GM23248 (cell line): ENCODE results near the gene OR6B3. TPM values are rescaled to one million over a fixed set of nuclear protein-coding genes. Genes with fewer than 3 reads are reported as not detected.

Experiments
- DNase-seq: peaks from one replicate; pipeline ENCODE4 v3.0.0-alpha.2; 2015
- H2AFZ ChIP-seq: fragments of 200-600 bp; sonication (generic); 2 replicates; pipeline ENCODE4 v1.6.1; 2016; ENCODE audit warnings: antibody characterized with exemption
- H3F3A ChIP-seq: fragments of 200-600 bp; sonication (generic); 2 replicates; pipeline ENCODE4 v1.6.1; 2016; ENCODE audit warnings: mild to moderate bottlenecking, antibody characterized with exemption, mixed run types; ENCODE audit not compliant: insufficient read depth
- H3K27ac ChIP-seq: fragments of 200-600 bp; sonication (generic); 2 replicates; pipeline ENCODE4 v1.5.1; 2016; ENCODE audit warnings: mild to moderate bottlenecking
- H3K27me3 ChIP-seq: fragments of 200-600 bp; sonication (generic); replicated peaks from 2 replicates; pipeline ENCODE4 v1.6.1; 2016; ENCODE audit warnings: mild to moderate bottlenecking; ENCODE audit not compliant: insufficient read depth
- H3K36me3 ChIP-seq: fragments of 200-600 bp; sonication (generic); 2 replicates; pipeline ENCODE4 v1.6.1; 2016; ENCODE audit warnings: low read depth, mild to moderate bottlenecking
- H3K4me1 ChIP-seq: fragments of 200-600 bp; sonication (generic); 2 replicates; pipeline ENCODE4 v1.6.1; 2016; ENCODE audit warnings: mild to moderate bottlenecking; ENCODE audit not compliant: insufficient read depth
- H3K4me2 ChIP-seq: fragments of 200-600 bp; sonication (generic); one replicate; pipeline ENCODE4 v1.6.1; 2016; ENCODE audit warnings: mild to moderate bottlenecking; ENCODE audit not compliant: unreplicated experiment
- H3K4me3 ChIP-seq: fragments of 200-600 bp; sonication (generic); 2 replicates; pipeline ENCODE4 v1.5.1; 2016; ENCODE audit warnings: mild to moderate bottlenecking
- H3K79me2 ChIP-seq: fragments of 200-600 bp; sonication (generic); 2 replicates; pipeline ENCODE4 v1.6.1; 2016; ENCODE audit warnings: mild to moderate bottlenecking; ENCODE audit not compliant: insufficient read depth
- H3K9ac ChIP-seq: fragments of 200-600 bp; sonication (generic); 2 replicates; pipeline ENCODE4 v1.6.1; 2016; ENCODE audit warnings: mild to moderate bottlenecking
- H3K9me2 ChIP-seq: fragments of 200-600 bp; sonication (generic); 2 replicates; pipeline ENCODE4 v1.6.1; 2016; ENCODE audit warnings: mixed run types, mild to moderate bottlenecking, moderate library complexity; ENCODE audit not compliant: insufficient read depth
- H3K9me3 ChIP-seq: fragments of 200-600 bp; sonication (generic); one replicate; pipeline ENCODE4 v1.6.1; 2017; ENCODE audit warnings: low read depth
- H4K20me1 ChIP-seq: fragments of 200-600 bp; sonication (generic); 2 replicates; pipeline ENCODE4 v1.6.0; 2016; ENCODE audit not compliant: insufficient read depth
- EZH2 ChIP-seq: fragments of 200-600 bp; sonication (generic); IDR thresholded peaks from 2 replicates; pipeline ENCODE4 v1.6.1; 2018; ENCODE audit warnings: antibody characterized with exemption, mild to moderate bottlenecking; ENCODE audit not compliant: insufficient read depth, poor library complexity, severe bottlenecking
- EZH2phosphoT487 ChIP-seq: fragments of 200-600 bp; sonication (generic); IDR thresholded peaks from 2 replicates; pipeline ENCODE4 v1.6.1; 2018; ENCODE audit warnings: antibody characterized with exemption, moderate library complexity, mild to moderate bottlenecking, low read depth; ENCODE audit not compliant: insufficient read depth
- WGBS, 2 experiments: methylation state at CpG; one replicate each; pipeline ENCODE4 v1.1.6; 2015 to 2017; ENCODE audit warnings: low lambda C conversion rate in 2 of 2, low coverage in 1 of 2; ENCODE audit errors: missing lambda C conversion rate in 2 of 2; 5-methylcytosine and 5-hydroxymethylcytosine counted together
- in situ Hi-C: fragments of 300-500 bp; cut with MboI; formaldehyde crosslinking; loops from 2 replicates; pipeline ENCODE4 v1.15.0; 2020
- polyA plus RNA-seq: library from polyadenylated mRNA; unstranded; fragments of >200 nt; fragmentation: Nextera tagmentation; extraction: Ambion mirVana; gene quantifications from 2 replicates; pipeline ENCODE4 v1.2.1, GENCODE V29; 2016
- total RNA-seq: library from RNA; depleted of rRNA; stranded (reverse); fragments of >200 nt; shearing (Covaris generic); gene quantifications from 2 replicates; pipeline ENCODE4 v1.2.3, GENCODE V29; 2014

The OR6B3 gene
- total and polyA plus RNA-seq, 2 experiments from 2014 or later, result not detected

- no peaks in the 10 kb centered on the region; the same call in 1 of the 2 replicates for H3K27me3 ChIP-seq
- H3F3A ChIP-seq, result no peaks in the 10 kb centered on the region
- no peak overlapping the region for H3K4me2 ChIP-seq
- DNase-seq, result no peak
- no peaks in the 10 kb centered on the region for H3K4me1 ChIP-seq
- no peak overlapping the region for H3K27ac ChIP-seq
- no peak for TF ChIP-seq EZH2
- no peak for TF ChIP-seq EZH2phosphoT487
- no peak overlapping the region for H3K9ac ChIP-seq
- no peaks in the 10 kb centered on the region for H3K9me2 ChIP-seq
- in situ Hi-C loops, result no loop called here
- H3K9me3 ChIP-seq, result peaks cover 6% of the 10 kb centered on the region
- no peaks in the 10 kb centered on the region for H3K79me2 ChIP-seq
- no peak overlapping the region for H2AFZ ChIP-seq
- no peaks in the 10 kb centered on the region for H4K20me1 ChIP-seq
- no peaks in the 10 kb centered on the region for H3K36me3 ChIP-seq
- no peak overlapping the region for H3K4me3 ChIP-seq
These were observed 33.2 kb upstream of the OR6B3 start for GRCh38 chr2:240086563-240086962.

GRCh38 chr2:240078631-240079030 lies 25.3 kb upstream of the OR6B3 start:
- no peaks in the 10 kb centered on the region for H3K36me3 ChIP-seq
- TF ChIP-seq EZH2phosphoT487 (no peak), EZH2 (no peak)
- H4K20me1 ChIP-seq, result no peaks in the 10 kb centered on the region
- no peaks in the 10 kb centered on the region for H3K79me2 ChIP-seq
- no peak overlapping the region for H2AFZ ChIP-seq
- H3K27ac ChIP-seq, result no peak overlapping the region
- H3K9ac ChIP-seq, result no peak overlapping the region
- no peak overlapping the region for H3K4me3 ChIP-seq
- no peaks in the 10 kb centered on the region for H3F3A ChIP-seq
- in situ Hi-C loops, result no loop called here
- no peaks in the 10 kb centered on the region for H3K4me1 ChIP-seq
- H3K9me2 ChIP-seq, result no peaks in the 10 kb centered on the region
- WGBS, 2 experiments, result 4 to 7% methylated on average over 2 of the region's 2 CpGs
- no peak for DNase-seq
- H3K27me3 ChIP-seq, result no peaks in the 10 kb centered on the region; the same call in 1 of the 2 replicates
- H3K9me3 ChIP-seq, result peaks cover 5% of the 10 kb centered on the region
- no peak overlapping the region for H3K4me2 ChIP-seq

GRCh38 chr2:240077442-240077841 lies 24.1 kb upstream of the OR6B3 start:
- no peak for DNase-seq
- Histone ChIP-seq H4K20me1 (no peaks in the 10 kb centered on the region), H3K9me3 (peaks cover 5% of the 10 kb centered on the region), H3K4me3 (no peak overlapping the region), H2AFZ (no peak overlapping the region), H3K36me3 (no peaks in the 10 kb centered on the region), H3K9me2 (no peaks in the 10 kb centered on the region), H3K79me2 (no peaks in the 10 kb centered on the region), H3K4me1 (no peaks in the 10 kb centered on the region), H3K4me2 (no peak overlapping the region), H3K27ac (no peak overlapping the region), H3F3A (no peaks in the 10 kb centered on the region), H3K9ac (no peak overlapping the region), H3K27me3 (peaks cover 9% of the 10 kb centered on the region)
- in situ Hi-C loops, result no loop called here
- TF ChIP-seq EZH2, result no peak
- TF ChIP-seq EZH2phosphoT487, result no peak

GRCh38 chr2:240074545-240074944 lies 21.2 kb upstream of the OR6B3 start:
- H3K9me2 ChIP-seq, result no peaks in the 10 kb centered on the region
- H2AFZ ChIP-seq, result no peak overlapping the region
- no peaks in the 10 kb centered on the region for H3K36me3 ChIP-seq
- H3K27ac ChIP-seq, result no peak overlapping the region
- no peak for TF ChIP-seq EZH2
- TF ChIP-seq EZH2phosphoT487, result no peak
- H3F3A ChIP-seq, result no peaks in the 10 kb centered on the region
- no peak overlapping the region for H3K9ac ChIP-seq
- in situ Hi-C loops, result no loop called here
- H3K4me3 ChIP-seq, result no peak overlapping the region
- peaks cover 5% of the 10 kb centered on the region for H3K9me3 ChIP-seq
- no peak overlapping the region for H3K4me2 ChIP-seq
- H3K4me1 ChIP-seq, result no peaks in the 10 kb centered on the region
- DNase-seq, result no peak
- H4K20me1 ChIP-seq, result no peaks in the 10 kb centered on the region
- 57 to 63% methylated on average over 5 of the region's 5 CpGs for WGBS, 2 experiments
- peaks cover 9% of the 10 kb centered on the region for H3K27me3 ChIP-seq
- no peaks in the 10 kb centered on the region for H3K79me2 ChIP-seq

GRCh38 chr2:240070907-240071306 lies 17.6 kb upstream of the OR6B3 start:
- in situ Hi-C loops, result no loop called here
- H3K27me3 ChIP-seq, result peaks cover 11% of the 10 kb centered on the region
- 45 to 47% methylated on average over 3 of the region's 3 CpGs for WGBS, 2 experiments

More at GRCh38 chr2:240070907-240071306, 17.6 kb upstream of the OR6B3 start:
- Histone ChIP-seq H4K20me1 (no peaks in the 10 kb centered on the region), H3K9me3 (no peaks in the 10 kb centered on the region), H3F3A (no peaks in the 10 kb centered on the region), H3K79me2 (no peaks in the 10 kb centered on the region), H3K4me3 (no peak overlapping the region), H3K27ac (no peak overlapping the region), H3K4me1 (no peaks in the 10 kb centered on the region), H2AFZ (no peak overlapping the region), H3K9ac (no peak overlapping the region), H3K36me3 (no peaks in the 10 kb centered on the region), H3K4me2 (no peak overlapping the region), H3K9me2 (no peaks in the 10 kb centered on the region)
- DNase-seq, result no peak
- TF ChIP-seq EZH2phosphoT487 (no peak), EZH2 (no peak)
